Endothelial cell of umbilical vein (primary cell): ENCODE data around the gene ZFX.

Experiments used
- EZH2 ChIP-seq: IDR thresholded peaks from 2 replicates; pipeline ENCODE4 v1.6.1; 2012; ENCODE audit warnings: borderline replicate concordance, low read depth, mild to moderate bottlenecking, moderate library complexity, low read length, inconsistent platforms; ENCODE audit not compliant: severe bottlenecking
- FOS ChIP-seq: IDR thresholded peaks from 2 replicates; pipeline ENCODE4 v1.6.1; 2011; ENCODE audit warnings: mild to moderate bottlenecking, low read length, moderate library complexity, borderline replicate concordance; ENCODE audit not compliant: insufficient read depth
- GATA2 ChIP-seq: IDR thresholded peaks from 2 replicates; pipeline ENCODE4 v1.7.0; 2011; ENCODE audit warnings: low read depth, mild to moderate bottlenecking, moderate library complexity, mixed read lengths, low read length; ENCODE audit not compliant: insufficient read length, insufficient read depth
- JUN ChIP-seq: IDR thresholded peaks from 2 replicates; pipeline ENCODE4 v1.6.1; 2011; ENCODE audit warnings: borderline replicate concordance, low read depth; ENCODE audit not compliant: insufficient read length, insufficient read depth
- MYC ChIP-seq: IDR thresholded peaks from one replicate; pipeline ENCODE4 v1.6.1; 2011; ENCODE audit warnings: mild to moderate bottlenecking, low read depth, low read length
- POLR2A ChIP-seq: IDR thresholded peaks from 2 replicates; pipeline ENCODE4 v1.6.1; 2012; ENCODE audit warnings: low read depth, mild to moderate bottlenecking, control low read depth, low read length
- POLR2AphosphoS5 ChIP-seq: IDR thresholded peaks from 2 replicates; pipeline ENCODE4 v1.6.1; 2012; ENCODE audit warnings: low read depth, mild to moderate bottlenecking, control low read depth, low read length, moderate library complexity; ENCODE audit not compliant: insufficient read depth
- TF ChIP-seq, protein P1 (sequence below): IDR thresholded peaks from 2 replicates; pipeline ENCODE4 v1.6.1; 2011; ENCODE audit not compliant: insufficient read depth, insufficient read length
- TF ChIP-seq, protein P2 (sequence below), 2 donors: IDR thresholded peaks; 1 replicate in 1 of 2; 2 replicates in 1 of 2; pipeline ENCODE4 v1.5.1; 2011; ENCODE audit warnings: low read length in 2 of 2, mild to moderate bottlenecking in 2 of 2, moderate library complexity in 2 of 2, control low read depth in 1 of 2, inconsistent platforms in 1 of 2, low read depth in 1 of 2; ENCODE audit not compliant: insufficient read depth in 1 of 2; ENCODE audit errors: extremely low read depth in 1 of 2

DNA sequence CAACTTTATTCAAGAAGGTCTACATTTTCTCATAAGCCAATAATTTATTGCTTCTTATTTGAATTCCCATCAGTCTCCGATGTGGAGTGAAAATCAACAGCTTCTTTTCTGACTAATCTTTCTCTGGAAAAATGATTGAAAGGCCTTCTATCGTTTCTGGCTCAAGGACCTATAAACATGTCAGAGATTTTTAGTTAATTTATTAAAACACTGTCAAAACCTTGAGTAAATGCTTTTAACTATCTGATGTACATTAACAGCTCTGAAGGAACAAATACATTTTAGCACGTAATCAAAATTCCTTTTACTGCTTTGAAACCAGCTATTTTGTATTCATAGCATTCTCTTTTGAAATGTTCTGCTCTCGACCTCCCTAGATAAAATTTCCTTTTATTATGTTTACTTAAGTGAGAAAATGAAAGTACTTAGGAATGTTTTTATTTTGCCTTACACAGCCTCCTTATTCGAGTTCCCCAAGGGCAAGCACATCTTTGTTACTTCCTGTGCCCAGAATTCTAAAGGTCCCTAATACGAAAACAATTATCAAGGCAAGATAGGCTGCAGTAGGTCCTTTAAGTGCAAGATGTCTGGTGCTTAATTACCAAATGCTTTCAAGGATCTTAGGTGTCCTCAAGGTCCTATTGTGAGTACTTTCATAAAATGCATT, 3.1 kb upstream of the ZFX start:
- TF ChIP-seq FOS = no peak
- no peak for TF ChIP-seq POLR2A
- TF ChIP-seq, protein P1, sequence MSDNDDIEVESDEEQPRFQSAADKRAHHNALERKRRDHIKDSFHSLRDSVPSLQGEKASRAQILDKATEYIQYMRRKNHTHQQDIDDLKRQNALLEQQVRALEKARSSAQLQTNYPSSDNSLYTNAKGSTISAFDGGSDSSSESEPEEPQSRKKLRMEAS = no peak
- TF ChIP-seq, protein P2, sequence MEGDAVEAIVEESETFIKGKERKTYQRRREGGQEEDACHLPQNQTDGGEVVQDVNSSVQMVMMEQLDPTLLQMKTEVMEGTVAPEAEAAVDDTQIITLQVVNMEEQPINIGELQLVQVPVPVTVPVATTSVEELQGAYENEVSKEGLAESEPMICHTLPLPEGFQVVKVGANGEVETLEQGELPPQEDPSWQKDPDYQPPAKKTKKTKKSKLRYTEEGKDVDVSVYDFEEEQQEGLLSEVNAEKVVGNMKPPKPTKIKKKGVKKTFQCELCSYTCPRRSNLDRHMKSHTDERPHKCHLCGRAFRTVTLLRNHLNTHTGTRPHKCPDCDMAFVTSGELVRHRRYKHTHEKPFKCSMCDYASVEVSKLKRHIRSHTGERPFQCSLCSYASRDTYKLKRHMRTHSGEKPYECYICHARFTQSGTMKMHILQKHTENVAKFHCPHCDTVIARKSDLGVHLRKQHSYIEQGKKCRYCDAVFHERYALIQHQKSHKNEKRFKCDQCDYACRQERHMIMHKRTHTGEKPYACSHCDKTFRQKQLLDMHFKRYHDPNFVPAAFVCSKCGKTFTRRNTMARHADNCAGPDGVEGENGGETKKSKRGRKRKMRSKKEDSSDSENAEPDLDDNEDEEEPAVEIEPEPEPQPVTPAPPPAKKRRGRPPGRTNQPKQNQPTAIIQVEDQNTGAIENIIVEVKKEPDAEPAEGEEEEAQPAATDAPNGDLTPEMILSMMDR (IDR thresholded peaks at IDR 0.05; ENCODE audit: extremely low read depth in 1 of 2, insufficient read depth in 1 of 2, low read depth in 1 of 2, low read length in 2 of 2) = no peak
- TF ChIP-seq EZH2 = no peak
- no peak for TF ChIP-seq POLR2AphosphoS5
- TF ChIP-seq JUN = no peak
- no peak for TF ChIP-seq GATA2
- no peak for TF ChIP-seq MYC
